GM19035 (cell line): ENCODE results near the gene BCAR1.
A peak's percentile ranks its signal among the peaks of the same experiment; 100 is the strongest.
"Not testable (repeated sequence)": the region's sequence is repeated elsewhere in the genome, so short reads cannot be mapped to it uniquely, and the experiment has no call there.

Source experiments
- ATAC-seq: cut with Tn5 transposase; IDR thresholded peaks from one replicate; pipeline ENCODE4 v1.9.1; 2021; ENCODE audit not compliant: unreplicated experiment

BCAR1 gene

GRCh38 chr16:75272097-75272551, 20.7 kb upstream of the BCAR1 start:
- ATAC-seq, result no peak

- no peak for ATAC-seq
These were observed 20.1 kb upstream of the BCAR1 start for GRCh38 chr16:75271441-75272096.

GRCh38 chr16:75269358-75269757, 17.9 kb upstream of the BCAR1 start:
- not testable (repeated sequence) for ATAC-seq

DNA sequence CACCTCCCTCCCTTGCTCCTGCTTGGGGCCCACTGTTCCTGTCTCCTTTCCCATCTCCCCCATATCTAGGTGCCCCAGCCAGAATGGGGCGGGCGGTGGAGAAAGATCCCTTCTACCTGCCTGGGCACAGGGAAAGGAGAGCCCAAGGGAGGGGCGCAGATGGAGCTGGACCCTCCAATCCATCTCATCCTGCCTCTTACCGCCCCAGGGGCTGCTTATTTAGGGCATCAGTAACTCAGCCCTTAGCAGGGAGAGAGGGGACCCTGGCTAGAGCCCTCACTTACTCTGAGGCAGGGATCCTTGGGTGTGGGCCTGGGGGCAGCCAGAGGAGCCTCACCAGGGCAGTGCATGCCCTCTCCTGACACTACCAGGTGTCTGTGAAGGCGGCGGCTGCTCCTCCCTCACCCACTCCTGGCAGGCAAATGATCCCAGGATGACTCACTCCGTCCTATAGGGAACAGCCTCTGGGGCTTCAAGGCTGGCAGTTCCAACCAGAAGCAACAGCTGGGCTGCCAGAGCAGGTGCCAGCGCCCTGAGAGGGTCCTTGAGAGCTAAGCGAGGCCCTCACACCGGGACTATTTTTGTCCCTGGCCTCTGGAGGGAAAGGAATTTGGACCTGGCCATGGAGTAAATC, 16.3 kb upstream of the BCAR1 start:
- no peak for ATAC-seq

GRCh38 chr16:75266738-75267630, 15.6 kb upstream of the BCAR1 start:
- no peak for ATAC-seq

- ATAC-seq, result peak; percentile 77
These were observed 14.7 kb upstream of the BCAR1 start for GRCh38 chr16:75265911-75266701.

DNA sequence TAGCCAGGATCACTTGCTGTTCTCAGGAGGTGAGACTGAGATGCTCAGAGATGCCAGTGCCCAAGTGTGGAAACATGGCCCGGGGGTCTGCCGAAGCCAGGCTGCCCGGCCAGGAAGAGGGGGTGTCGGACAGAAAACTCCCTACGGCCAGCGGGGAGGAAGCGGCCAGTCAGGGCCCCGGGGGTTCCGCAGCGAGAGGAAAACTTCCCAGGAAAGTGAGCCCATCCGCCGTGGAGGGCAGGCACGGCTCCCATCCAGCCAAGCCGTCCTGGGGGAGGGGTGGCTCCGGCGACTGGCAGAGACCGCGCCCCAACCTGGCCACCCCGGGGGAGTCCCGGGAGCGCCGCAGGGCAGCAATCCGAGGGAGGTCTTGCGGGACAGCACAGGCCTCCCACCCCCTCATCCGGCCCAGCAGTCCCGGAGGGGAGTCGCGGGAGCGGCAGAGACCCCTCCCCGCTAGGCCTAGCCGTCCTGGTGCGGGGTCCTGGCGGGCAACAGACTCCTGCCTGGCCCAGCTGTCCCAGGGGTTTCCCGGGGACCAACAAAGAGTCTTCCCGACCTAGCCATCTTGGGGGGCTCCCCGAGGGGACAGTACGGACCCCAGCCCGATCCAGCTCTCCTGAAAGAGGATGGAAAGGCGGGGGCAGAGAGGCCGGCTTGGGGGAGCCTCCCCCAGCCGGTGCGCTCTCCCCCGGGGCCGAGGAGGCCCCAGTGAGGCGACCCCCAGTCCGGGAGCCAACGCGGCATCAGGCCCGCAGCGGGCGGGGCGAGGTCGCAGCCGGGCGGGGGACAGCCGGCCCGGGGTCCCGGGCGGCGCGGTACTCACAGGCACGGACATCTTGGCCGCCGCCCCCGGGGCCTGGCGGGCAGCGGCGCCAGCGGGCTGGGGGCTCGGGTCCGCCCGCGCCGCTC, 13.8 kb upstream of the BCAR1 start:
- peak; percentile 3 for ATAC-seq

- ATAC-seq, result no peak
These were observed 13.1 kb upstream of the BCAR1 start for GRCh38 chr16:75264457-75264998.

DNA sequence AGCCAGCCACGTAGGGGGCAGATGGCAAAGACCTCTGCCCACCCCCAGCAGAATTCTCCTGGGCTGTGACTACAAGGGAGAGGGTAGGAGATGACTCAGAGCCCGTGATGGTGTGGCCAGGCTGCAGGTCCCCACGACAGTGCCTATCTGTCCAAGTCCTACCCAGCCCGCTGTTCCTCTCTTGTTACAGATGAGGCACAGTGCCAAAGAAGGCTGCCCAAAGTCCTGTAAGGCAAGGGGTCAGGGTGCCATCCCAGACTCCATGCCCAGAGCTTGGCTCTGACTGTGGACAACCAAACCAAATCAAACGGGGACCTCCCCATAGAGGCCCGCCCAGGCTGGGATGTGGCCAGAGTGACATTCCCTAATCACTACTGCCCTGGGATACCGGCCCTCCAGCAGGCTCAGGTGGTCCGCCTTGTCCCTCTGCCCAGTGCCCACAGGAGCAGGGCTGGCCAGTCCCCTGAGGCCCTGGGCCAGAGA, 12.6 kb upstream of the BCAR1 start:
- ATAC-seq, result no peak

DNA sequence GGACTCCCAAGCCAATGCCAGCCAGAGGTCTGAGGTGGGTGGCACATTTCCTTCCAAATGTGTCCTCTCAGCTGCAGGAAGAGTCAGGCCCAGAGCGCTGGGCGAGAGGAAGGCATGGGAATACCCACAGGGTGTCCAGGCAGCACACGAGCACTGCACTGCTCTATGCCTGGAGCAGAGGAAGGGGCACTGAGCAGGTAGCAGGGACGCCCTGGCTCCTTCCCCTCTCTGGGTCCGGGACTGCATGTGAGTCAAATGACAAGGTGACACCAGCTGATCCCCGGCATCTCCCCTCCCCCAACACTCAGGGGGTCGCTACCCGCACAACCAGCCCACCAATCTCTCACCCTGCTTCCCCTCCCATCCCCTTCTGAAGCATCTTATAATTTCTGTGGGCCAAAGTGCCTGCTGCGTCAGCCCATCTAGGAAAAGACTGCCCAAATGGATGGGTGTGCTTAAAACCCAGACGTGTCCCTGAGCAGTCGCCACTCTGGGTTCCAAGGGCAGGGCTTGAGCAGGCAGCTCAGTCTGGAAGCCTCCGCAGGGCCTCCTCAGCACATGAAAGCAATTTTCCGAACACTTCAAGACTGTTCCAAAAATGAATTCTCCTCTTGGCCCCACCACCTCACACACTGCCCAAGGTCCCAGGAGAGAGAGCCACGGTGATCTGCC, 12.0 kb upstream of the BCAR1 start:
- ATAC-seq, result no peak

- no peak for ATAC-seq
These were observed 11.3 kb upstream of the BCAR1 start for GRCh38 chr16:75262800-75263127.

DNA sequence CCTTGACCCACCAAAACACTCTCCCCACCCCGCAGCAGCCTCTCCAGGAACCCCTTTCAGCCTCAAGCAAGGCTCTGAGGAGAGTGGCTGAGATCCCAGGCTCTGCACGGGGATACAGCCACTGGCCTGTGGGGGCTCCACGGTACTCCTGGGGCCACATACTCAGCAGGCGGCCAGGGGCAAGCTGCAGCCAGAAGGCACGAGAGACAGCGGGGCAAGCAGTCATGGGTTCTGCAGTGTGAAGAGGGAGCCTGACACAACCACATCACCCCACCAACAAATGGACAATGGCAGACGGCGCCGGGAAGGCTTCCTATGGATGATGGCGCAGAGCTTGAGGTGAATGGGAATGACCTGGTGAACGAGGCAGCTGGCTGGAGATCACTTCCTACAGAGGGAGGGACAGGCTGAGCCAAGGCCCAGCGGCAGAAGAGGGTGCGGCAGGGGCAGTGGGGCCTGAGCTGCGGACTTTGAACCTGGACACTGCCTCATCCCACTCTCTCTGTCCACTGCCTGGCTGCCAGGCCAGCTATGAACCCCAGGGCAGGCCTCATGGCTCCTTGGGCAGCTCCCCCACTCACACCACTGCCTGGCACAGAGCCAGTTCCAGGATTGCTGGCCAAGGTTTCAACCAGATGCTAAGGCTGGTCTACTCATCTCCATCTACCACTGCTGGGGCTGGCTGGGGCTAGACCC, 10.8 kb upstream of the BCAR1 start:
- no peak for ATAC-seq

DNA sequence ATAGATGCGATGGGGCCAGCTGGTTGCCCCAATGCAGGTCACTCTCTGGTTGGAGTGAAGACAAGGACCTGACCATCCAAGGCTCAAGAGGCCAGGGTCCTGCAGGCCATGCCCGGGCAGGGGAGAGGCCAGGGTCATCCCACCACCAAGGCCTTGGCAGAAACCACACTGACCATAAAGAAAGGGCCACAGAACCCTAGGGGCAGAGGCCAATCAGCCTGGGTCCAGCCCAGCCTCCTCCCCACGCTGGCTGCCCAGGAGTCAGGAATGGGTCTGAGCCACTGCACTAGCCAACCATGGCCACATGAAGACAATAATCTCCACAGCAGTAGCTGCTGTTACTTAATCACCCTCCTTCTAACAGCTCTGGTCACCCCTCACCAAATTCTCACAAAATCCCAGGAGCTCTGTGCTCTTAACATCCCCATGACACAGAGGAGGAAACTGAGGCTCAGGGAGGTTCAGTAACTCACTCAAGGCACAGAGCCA, 10.2 kb upstream of the BCAR1 start:
- ATAC-seq, result no peak

DNA sequence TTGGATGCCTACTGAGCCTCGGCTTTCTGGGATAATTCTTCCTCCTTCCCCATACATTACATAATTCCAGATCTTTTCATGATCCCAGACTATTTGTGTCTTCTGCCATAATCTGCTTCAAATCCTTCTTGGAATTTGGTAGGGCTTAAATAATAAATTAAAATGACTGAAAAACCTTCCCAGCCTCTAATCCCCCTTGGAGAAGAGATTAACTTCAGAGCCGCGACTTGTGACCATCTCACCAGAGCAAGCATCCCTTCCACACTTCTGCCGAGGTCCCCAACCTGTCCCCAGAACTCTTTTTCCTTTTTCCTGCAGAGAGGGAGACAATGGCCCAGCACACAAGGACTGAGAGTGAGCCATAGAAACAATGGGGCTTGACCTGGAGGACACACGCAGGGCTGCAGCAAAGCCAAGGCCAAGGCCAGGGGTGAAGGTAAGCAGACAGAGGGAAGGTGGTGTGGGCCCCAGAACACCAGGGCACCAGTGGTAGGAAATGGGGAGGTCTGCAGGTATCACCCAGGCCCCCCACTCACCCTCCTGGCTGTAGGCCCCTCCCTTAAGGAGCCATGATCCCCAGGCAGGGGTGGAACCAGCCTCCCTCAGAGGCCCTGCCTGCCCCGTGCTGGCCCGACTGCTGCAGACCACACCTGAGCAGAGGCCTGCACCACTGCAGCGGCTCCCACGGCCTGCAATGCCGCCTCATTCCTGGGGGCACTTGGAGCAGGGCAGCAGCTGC, 9.6 kb upstream of the BCAR1 start:
- no peak for ATAC-seq

- ATAC-seq, result no peak
These were observed 7.3 kb upstream of the BCAR1 start for GRCh38 chr16:75258807-75259141.

GRCh38 chr16:75257886-75258806, 6.7 kb upstream of the BCAR1 start:
- ATAC-seq, result no peak
